Measurements from ENCODE around the gene HRH4.

DNA sequence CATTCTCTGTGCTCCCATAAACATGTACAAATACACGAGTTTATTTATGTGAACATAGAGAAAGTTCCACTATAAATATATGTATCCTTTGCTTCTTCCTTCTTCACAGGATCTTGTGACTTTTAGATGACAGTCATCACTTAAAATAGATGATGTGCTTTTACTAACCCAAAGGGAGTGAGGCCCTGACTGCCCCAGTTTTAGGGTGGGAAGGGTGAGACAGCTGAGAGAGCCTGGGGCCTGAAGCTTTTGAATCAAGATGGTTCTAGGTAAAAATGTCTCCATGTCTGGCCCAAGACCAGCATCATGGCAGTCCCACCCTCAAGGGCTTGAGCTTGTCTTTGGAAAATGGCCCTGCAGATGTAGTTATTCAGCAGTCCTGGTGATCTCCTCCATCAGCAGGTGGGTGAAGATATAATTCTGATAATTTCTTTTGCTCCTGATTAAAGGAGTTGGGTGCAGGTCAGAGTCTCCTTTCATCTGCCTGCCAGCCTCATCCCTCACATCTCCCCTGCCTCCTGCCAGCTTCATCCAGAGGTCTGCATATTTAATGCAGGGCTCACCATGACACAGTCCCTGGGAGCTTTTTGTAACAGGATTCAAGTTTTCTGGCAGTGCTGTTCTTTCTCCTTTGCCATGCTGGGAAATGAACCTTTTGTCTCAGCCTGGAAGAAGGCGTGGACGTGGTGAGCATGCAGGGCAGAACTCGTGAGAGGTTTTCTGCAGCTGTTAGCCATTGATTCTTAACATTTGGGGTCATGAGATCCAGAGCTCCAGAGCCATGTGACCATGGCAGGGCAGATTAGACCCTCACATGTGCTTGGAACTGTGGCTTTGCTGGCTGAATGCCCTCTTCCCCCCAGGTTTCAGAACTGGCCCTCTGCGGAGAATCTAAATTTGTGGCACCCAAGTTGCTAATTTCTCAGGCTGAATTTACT lies 2.7 kb downstream of the HRH4 start:
- TF ChIP-seq POLR2AphosphoS5 (IDR thresholded peaks at IDR 0.05), result no peak
- TF ChIP-seq POLR2A (IDR thresholded peaks at IDR 0.05), result no peak
